HEK293T (cell line): ENCODE data around the gene ISL2.

Experiments
- BHLHE40 ChIP-seq: fragments of 450-650 bp; IDR thresholded peaks from 2 replicates; pipeline ENCODE4 v1.6.1; 2016; ENCODE audit warnings: mild to moderate bottlenecking, moderate library complexity, borderline replicate concordance
- FOXA1 ChIP-seq: fragments of 450-650 bp; IDR thresholded peaks from 2 replicates; pipeline ENCODE4 v1.6.1; 2016; ENCODE audit warnings: mild to moderate bottlenecking
- FOXK2 ChIP-seq: fragments of 450-650 bp; IDR thresholded peaks from 2 replicates; pipeline ENCODE4 v1.6.1; 2016; ENCODE audit warnings: mild to moderate bottlenecking
- FOXM1 ChIP-seq: fragments of 450-650 bp; IDR thresholded peaks from 2 replicates; pipeline ENCODE4 v1.6.1; 2017; ENCODE audit warnings: mild to moderate bottlenecking, borderline replicate concordance
- SP1 ChIP-seq: fragments of 450-650 bp; IDR thresholded peaks from 2 replicates; pipeline ENCODE4 v1.6.1; 2017
- SUZ12 ChIP-seq: fragments of 450-650 bp; IDR thresholded peaks from 2 replicates; pipeline ENCODE4 v1.6.1; 2016; ENCODE audit warnings: mild to moderate bottlenecking

- TF ChIP-seq SUZ12: no peak
- no peak for TF ChIP-seq BHLHE40
- no peak for TF ChIP-seq SP1
- TF ChIP-seq FOXM1: no peak
- TF ChIP-seq FOXK2: no peak
- no peak for TF ChIP-seq FOXA1
These were observed 3.8 kb upstream of the ISL2 start for GRCh38 chr15:76332796-76333195.
